Suppressor macrophage treated with lipopolysaccharide for 1 hour (primary cell): Measurements from ENCODE around the gene PTPRZ1.
A peak's percentile ranks its signal among the peaks of the same experiment; 100 is the strongest.

ENCODE experiments used
- DNase-seq, 3 donors: peaks; one replicate each; pipeline ENCODE4 v3.0.0-alpha.2; 2020 to 2022

Gene PTPRZ1

DNA sequence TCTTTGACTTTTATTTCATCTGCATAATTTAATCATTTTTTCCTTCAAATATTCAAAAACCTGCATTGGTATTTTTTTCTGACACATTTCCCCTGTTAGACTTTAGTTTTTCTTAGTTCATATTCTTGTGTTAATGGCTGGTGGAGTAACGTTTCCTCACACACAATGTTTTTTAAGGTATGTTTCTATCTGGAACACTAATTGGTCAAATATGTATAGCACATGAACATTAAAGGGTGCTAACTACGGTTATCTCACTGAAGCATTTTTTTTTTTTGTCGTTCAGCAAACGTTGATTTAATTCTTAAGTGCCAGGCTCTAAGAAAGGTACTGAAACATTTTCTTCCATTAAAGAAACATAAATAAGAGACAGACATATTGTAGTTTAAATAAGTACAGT is 87.7 kb downstream of the PTPRZ1 start:
- DNase-seq, result no peak

DNA sequence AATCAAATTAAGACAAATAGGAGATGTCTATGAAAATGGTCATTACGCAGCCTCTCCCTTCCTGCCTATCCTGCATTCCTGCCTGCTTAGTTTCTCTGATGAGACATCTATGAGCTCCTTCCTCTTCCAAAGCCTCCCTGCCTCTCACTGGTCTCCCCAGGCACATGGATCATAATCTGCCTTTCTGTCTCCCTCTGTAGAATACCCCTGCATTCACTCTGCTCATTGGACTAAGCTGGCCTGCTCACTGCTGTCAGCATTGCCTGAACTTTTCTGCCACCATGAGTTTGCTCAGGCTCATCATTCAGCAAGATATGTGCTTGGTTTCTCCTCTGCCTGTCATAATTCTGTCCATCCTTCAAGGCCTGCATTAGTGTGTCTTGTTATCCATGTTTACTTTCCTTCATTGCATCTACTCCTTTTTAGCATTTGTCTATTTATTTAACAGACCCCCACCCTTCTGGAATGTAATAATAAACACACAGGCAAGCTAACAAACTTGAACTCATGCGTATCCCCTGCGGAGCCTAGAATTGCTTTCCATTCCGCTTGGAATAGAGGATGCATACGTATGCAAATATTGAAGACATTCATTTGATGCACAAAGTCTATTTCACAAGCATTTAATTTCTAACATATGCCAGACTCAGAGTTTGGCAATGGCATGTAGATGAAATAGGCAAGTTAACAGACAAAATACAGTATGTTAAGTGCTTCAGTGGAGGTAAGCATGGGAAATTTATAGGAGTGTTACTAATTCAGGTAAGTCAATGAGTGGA is 88.3 kb downstream of the PTPRZ1 start:
- no peak for DNase-seq

DNA sequence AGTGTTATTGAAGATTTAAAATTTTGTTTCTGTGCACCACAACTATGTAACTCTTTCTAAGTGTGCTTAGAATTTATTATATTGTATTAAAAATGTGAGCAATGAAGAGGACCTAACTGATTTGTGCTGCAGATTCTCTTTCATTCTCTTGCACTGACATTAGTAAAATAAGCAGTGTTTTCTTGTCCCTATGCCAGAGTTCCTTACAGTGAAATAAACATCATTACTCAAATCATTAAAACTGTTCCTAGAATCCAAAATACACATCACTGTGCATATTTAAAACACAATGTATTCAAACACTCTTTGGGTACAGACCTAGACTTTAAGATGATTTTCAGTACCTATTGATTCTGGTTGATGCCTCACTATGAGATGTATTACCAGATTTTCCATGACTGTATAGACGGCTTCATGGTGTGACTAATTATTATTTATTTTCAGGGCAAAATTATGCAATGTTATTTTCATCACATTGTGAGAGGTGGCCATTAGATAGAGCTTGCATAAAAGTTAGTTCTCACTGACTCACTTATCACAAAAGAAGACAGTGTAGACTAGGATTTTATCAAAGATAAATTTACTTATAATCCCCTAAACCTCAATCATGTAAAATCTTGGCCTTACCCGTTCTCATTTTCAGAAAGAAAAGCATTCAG is 93.4 kb downstream of the PTPRZ1 start:
- DNase-seq, result no peak

DNA sequence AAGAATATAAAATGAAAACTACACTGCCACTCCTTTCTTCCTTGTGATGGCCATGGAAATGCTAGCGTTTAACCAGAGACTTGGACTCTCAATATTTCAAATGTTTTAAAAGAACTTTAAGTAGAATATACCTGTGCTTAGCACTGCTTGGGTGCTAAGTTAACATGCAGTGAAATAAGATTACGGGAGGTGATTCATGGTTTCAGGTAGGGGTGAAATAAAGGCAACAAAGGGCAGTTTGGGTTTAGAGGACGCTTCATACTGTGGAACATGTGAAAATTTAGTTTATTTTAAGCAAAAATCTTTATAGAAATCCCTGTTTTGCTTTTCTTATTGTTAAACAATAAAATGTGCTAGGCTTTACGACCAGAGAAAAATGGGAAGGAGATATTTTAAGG is 94.0 kb downstream of the PTPRZ1 start:
- DNase-seq, result no peak

DNA sequence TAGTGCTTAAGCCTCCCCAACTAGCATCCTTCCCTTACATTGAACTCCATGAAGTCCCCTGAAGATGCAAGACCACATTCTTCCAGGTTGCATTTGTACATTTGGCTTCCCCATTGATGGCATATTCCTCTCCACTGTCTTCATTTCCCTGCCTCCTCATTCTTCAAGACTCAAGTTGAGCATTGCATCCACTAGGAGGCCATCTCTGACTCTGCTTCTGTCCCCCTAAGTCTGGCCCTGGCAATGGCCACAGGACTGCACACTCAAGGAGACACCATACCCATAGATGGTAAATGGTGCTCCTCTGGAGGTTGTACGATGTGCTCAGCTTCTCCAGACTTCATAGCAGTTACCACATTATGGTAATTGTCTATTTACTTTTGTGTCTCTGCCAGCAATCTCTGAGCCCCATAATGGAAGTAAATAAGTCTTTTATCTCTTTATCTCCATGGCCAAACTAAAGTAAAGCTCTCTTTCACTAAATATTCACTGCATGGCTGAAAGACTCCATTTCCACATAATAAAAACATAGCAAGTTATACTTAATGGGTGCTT is 112.6 kb downstream of the PTPRZ1 start:
- DNase-seq, result no peak

DNA sequence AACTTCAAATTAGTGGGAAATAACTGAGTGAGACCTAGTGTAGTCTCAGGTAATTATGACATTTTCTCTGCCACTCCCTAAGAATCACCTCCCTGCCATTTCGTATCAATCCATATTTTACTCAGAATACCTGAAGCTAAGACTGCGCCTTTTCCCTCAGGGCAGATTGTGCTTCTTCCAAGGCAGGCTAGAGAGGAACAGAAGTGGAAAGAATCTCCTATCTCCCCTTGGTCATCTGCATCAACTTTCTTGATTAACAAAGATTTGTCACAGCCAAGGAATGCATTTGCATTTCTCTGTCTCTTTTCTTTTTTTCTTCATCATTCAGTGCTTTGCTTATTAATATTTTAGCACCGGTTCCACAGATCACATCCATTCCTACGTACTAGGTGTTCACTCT is 119.1 kb downstream of the PTPRZ1 start:
- no peak for DNase-seq

DNA sequence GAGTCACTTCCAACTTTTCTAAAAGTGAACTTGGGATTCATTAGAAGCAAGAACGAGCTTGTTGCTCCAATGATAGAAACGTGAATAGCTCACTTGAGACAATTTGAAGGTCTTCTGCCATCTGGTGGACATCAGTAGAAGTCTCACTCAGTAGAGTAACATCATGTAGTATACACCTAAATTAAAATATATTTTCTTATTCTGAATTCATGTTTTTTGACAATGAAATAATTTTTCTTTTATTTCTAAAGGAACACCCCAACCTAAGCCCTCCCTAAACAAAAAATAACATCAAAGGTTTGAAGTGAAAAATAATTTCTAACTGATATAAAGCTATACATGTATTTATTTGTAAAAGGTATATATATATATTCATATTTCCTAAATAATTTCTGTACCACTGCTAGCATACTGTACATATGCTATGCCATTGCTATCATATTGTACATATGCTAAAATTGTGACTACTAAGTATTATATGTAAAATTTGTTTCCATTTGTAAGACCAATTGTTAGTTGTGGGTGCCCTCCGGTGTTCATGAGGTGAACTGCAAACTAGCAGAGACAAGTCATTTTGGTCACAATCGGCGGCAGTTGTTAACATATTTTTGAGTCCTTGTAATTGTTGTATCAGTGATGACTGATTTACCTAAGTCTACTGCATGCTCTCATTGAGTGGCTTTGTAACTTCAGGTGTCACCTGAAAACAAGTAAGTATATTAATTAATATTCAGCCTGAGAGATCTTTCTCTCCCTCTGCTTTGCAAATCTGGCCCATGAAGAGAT is 121.9 kb downstream of the PTPRZ1 start:
- DNase-seq, result peak; percentile 59 to 63 (median 60)

DNA sequence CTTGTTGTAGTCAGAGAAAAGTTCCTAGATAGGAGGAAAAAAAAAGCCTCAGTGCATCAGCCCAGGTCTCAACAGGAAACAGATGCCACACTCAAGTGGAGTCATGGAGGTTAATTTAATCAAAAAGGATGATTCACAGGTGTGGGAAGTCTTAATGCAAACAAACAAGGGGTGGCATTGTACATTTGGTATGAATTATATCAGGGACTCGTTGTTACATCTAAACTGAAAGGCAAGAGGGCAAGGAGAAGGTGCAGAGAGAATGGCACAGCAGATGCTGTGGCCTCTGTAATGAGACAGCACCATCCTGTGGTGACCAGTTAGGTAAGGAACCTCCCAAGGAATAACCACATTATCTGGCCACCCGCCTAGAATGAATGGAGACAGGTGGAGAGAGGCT is 133.7 kb downstream of the PTPRZ1 start:
- DNase-seq, result no peak

DNA sequence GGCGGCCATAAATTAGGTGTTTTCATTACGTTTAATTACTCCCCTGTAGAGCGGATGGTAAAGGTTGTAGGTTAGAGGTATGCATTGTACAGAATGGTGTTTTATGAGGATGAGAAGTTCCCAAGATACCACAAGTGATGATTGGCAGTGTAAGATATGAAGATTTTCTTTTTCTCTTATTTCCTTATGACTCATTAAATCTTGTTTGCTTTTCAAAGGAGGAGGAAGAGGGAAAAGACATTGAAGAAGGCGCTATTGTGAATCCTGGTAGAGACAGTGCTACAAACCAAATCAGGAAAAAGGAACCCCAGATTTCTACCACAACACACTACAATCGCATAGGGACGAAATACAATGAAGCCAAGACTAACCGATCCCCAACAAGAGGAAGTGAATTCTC is 137.2 kb downstream of the PTPRZ1 start:
- no peak for DNase-seq

DNA sequence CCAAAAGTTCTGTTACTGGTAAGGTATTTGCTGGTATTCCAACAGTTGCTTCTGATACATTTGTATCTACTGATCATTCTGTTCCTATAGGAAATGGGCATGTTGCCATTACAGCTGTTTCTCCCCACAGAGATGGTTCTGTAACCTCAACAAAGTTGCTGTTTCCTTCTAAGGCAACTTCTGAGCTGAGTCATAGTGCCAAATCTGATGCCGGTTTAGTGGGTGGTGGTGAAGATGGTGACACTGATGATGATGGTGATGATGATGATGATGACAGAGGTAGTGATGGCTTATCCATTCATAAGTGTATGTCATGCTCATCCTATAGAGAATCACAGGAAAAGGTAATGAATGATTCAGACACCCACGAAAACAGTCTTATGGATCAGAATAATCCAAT is 140.1 kb downstream of the PTPRZ1 start:
- DNase-seq, result peak in 1 of 3 donors; percentile 19

DNA sequence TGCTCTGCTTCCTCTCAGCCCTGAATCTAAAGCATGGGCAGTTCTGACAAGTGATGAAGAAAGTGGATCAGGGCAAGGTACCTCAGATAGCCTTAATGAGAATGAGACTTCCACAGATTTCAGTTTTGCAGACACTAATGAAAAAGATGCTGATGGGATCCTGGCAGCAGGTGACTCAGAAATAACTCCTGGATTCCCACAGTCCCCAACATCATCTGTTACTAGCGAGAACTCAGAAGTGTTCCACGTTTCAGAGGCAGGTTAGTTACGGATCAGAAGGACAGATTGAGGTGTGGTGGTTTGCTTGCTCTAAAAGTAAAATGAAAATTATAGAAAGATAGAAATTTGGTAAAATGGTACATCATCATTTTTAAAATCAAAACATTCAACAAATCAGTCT is 140.7 kb downstream of the PTPRZ1 start:
- no peak for DNase-seq

DNA sequence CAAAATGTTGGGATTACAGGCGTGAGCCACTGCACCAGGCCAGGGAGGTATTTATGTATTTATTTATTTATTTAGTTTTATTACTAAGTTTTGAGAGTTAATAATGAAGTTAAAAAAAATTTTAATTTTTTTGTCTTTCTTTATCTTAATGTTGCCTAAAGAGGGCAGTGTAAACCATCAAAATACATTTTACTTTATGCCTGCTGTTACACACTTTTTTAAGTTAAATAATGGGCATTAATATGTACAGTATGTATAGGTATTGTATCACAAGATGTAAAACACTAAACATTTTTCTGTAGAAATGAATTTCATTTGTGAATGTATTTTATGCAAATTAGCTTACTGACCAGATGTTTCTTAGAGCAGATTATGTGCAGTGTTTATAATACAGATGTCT is 141.7 kb downstream of the PTPRZ1 start:
- no peak for DNase-seq

DNA sequence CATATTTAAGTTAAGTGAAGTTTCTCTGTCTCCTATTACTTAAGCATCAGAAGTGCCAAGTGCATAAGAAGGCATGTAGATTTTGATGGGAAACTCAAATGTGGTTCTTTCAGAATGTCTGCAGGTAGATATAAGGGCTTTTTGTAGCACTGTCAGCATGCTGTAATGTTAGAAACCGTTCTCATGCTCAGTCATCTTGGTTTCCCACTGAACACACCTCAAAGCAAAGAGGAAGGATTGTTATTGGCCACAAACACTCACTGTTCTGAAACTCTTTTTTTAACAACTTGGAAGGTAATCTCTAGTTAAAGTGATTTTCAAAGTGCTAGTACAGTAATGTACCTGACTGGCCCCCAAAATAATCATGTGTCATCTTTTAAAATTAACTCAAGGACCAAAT is 145.1 kb downstream of the PTPRZ1 start:
- DNase-seq, result no peak

DNA sequence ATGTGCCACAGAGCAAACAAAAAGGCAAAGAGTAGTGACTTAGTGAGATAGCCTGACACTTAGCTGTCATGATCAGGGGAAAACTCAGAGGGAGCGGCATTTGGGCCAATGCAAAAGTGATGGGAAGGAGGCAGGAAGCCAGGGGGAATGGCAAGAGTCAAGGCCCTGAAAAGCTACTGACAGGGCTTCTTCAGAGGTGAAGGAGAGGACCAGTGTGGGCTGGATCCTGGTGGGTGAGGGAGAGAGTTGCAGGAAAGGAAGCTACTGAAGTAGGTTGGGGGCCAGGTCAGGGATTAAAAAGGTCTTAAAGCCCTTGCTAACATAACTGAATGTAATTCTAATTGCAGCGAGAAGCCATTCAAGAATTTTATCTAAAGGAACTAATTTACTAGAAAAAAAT is 154.1 kb downstream of the PTPRZ1 start:
- no peak for DNase-seq

DNA sequence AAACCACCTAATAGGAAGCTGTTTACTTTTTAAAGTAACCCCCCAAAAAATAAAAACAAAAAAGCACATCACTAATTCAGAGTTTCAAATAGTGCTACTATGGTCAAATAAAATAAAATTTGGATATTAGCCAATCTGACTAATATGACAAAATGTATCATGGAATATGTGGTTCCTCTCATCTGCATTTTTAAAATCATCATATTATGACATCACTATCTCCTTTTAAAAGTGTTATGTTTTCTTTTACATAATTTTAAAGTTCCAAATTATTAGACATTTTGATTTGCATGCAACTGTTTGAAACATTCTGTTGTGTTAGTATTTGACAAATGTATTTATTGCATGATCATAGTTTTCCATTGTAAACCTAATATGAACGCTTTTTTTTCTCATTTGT is 160.7 kb downstream of the PTPRZ1 start:
- DNase-seq, result no peak

DNA sequence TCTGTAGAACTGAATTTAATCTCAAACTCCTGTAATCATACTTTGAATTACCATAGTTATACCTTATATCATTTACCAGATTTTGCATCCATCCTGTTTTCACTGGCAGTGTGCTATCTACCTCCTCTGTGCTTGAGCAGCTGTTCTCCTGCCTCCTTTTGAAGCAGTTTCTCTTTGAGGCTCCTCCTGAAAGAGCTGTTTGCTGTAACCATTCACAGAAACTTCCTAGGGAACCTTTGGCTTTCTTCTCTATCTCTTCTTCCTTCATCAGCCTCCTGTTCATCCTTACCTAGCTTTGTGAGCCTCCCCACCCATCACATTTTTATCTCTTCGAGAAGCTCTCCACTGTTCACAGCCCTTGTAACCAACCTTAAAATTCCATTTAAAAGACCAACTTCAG is 162.9 kb downstream of the PTPRZ1 start:
- no peak for DNase-seq

DNA sequence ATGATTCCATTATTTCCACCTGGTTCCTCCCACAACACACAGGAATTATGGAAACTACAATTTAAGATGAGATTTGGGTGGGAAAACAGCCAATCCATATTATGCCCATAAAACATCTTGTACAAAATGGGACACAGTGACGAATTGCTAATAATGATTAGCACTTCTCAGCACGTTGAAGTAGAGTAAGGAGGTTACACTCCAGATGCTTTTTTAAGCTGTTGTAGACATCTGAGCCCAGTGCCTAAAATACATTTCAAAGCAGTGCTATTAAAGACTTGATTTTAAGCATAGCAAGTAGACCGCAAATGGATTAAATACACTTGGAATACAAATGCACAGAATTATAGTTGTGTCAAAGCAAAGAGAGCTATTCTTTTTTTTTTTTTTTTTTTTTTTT is 165.2 kb downstream of the PTPRZ1 start:
- DNase-seq, result no peak

DNA sequence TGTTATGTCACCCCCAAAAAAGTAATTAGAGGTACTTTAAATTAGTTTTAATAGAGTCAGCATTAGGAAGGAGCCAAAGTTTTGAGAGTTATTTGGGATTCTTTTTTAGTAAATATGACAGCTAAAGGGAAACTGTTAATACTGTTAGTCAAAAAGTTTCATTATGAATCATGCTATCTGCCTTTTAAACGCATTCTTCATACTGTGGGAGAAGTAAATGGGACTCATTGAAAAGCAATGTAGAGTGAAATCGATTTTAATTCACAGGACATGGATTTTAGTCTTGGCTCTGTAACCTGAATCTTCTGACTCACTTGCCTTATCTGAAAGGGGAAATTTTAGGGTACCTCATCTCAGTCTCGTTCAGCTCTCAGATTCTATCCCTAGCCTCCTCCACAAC is 165.9 kb downstream of the PTPRZ1 start:
- DNase-seq, result no peak

DNA sequence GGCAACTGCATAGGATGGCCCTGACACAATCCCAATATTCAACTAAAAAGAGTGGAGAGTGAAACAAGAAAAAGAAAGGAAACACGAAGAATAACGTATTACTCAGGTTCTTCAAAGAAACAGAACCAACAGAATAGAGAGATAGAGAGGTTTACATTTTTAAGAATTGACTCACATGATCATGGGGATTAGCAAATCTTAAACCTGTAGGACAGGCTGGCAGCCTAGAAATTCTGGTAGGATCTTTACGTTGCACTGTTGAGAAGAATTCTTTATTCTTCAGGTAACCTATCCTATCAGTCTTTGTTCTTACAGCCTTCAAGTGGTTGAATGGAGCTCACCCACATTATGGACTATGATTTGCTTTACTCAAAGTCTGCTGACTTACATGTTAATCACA is 167.2 kb downstream of the PTPRZ1 start:
- DNase-seq, result no peak

DNA sequence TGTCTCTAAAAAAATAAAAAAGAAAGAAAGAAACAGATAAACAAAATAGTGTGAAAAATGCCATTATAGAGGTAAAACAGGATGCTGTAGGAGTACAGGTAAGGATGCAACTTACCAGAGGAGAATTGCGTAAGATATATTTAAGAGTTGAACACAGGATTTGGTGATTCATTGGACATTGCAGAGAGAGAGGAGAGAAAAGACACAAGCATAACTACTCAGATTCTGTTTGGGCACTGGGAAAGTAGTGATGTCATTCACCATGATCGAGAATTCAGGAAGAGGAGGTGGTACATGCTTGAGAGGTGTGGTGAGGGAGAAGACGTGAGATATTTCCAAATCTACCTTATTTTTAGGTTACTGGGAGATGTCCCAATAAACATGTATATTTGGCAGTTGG is 173.4 kb downstream of the PTPRZ1 start:
- no peak for DNase-seq

DNA sequence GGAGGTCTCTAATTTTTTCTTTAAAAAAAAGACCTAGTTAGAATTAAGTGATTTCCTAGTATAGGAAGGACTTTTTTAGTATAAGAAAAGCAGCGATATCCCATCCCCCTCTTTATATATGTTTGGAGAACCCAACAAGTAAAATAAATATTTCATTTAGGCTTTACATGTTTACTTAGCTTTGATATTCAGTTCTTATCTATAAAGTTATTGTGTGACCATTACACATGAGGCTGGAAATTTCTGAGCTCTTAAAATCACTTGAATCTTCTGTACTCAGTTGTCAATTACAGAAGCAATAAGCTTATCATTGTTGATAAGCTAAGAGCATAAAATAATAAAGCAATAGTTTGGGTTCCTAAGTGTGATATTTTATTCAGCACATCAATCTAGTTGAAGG is 181.4 kb downstream of the PTPRZ1 start:
- DNase-seq, result no peak

DNA sequence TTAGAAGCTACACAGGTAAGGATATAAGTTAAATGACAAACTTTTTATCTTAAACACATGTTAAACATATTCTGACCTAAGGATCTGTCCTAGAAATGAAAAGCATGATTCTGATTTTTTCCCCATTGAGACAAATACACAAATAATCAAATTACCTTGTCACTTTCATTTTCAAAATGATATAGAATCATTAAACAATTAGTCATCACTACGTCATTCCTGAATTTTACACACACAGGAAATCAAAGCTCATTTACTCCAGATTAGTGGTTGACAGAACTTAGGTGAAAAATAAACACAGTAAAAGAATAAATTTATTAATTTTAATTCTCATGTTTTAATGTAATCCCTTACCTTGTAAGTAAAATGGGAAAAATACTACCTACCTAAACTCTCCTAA is 182.1 kb downstream of the PTPRZ1 start:
- DNase-seq, result no peak

DNA sequence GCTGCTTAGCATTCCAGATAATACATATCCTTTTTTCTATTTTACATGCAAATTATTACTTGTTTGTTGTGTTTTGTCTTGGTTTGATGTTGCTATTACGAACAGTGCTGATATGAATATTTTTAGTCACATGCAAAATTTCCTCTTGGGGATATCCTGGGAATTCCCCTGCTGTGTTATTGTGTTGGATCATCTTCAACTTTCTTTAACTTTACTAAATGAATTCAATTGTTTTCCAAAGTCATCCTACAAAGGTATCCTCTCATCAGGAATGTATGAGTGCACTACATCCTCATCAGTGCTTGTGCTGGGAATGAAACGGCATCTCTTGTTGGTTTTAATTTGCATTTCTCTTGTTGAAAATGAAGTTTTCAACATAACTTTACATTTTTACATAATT is 184.0 kb downstream of the PTPRZ1 start:
- DNase-seq, result peak in 2 of 3 donors; percentile 16 to 19

DNA sequence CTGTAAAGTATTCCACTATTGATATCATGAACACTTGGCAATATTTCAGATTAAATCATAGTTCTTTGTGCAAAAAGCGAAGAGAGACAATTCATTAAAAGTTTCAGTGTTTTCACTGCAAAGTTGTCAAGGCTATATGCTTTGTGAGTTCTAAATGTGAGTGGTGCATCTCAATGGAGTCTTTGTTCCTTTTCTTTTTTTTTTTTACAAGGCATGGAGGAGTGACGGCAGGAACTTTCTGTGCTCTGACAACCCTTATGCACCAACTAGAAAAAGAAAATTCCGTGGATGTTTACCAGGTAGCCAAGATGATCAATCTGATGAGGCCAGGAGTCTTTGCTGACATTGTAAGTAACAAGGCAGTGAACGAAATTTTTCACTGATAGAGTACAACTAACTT is 186.6 kb downstream of the PTPRZ1 start:
- no peak for DNase-seq
